Upper lobe of right lung (tissue), 1 donor: ENCODE results near the gene FAM216B. TPM values are rescaled to one million over a fixed set of nuclear protein-coding genes. Genes with fewer than 3 reads are reported as not detected.
"Not testable (repeated sequence)": the region's sequence is repeated elsewhere in the genome, so short reads cannot be mapped to it uniquely, and the experiment has no call there.

Experiments
- ATAC-seq: fragments of 200-7000 bp; cut with Tn5 transposase; one replicate; pipeline ENCODE4 v1.9.1; 2020; ENCODE audit warnings: mild to moderate bottlenecking, moderate library complexity
- DNase-seq: peaks from one replicate; pipeline ENCODE4 v3.0.0-alpha.2; 2020
- H3K27ac ChIP-seq: fragments of 200-600 bp; one replicate; pipeline ENCODE4 v1.8.0; 2022
- H3K27me3 ChIP-seq: fragments of 200-600 bp; one replicate; pipeline ENCODE4 v1.8.0; 2022; ENCODE audit warnings: mild to moderate bottlenecking
- H3K36me3 ChIP-seq: fragments of 200-600 bp; one replicate; pipeline ENCODE4 v1.8.0; 2022
- H3K4me1 ChIP-seq: fragments of 200-600 bp; one replicate; pipeline ENCODE4 v1.8.0; 2022
- H3K4me3 ChIP-seq: fragments of 200-600 bp; one replicate; pipeline ENCODE4 v1.8.0; 2022; ENCODE audit warnings: mild to moderate bottlenecking
- H3K9me3 ChIP-seq: fragments of 200-600 bp; one replicate; pipeline ENCODE4 v1.8.0; 2022
- CTCF ChIP-seq: fragments of 200-600 bp; IDR thresholded peaks from one replicate; pipeline ENCODE4 v1.8.0; 2022; ENCODE audit warnings: antibody characterized with exemption
- intact Hi-C: fragments of 100-400 bp; cut with DNase I; formaldehyde crosslinking; loops from one replicate; pipeline ENCODE4 v1.11.0; 2022
- total RNA-seq: library from RNA; stranded (reverse); fragmentation: NEBNext Ultra II Directional; extraction: Animal tissue kit (Norgen Biotek cat#: 25700); gene quantifications from one replicate; pipeline ENCODE4 v1.2.1, GENCODE V29; 2021
- donor health status: DM: no; HTN: yes; CAD: no; lungs with severe emphysema.

FAM216B gene
- total RNA-seq, 1 donor from 2014 or later = not detected

GRCh38 chr13:42816538-42816937, 35.2 kb downstream of the FAM216B start:
- Histone ChIP-seq H3K36me3 (no peaks in the 10 kb centered on the region), H3K27me3 (no peaks in the 10 kb centered on the region), H3K9me3 (no peaks in the 10 kb centered on the region), H3K4me1 (no peaks in the 10 kb centered on the region), H3K27ac (no peak overlapping the region), H3K4me3 (no peak overlapping the region)
- intact Hi-C loops = no loop called here
- ATAC-seq = no peak
- DNase-seq = no peak
- TF ChIP-seq CTCF = no peak

DNA sequence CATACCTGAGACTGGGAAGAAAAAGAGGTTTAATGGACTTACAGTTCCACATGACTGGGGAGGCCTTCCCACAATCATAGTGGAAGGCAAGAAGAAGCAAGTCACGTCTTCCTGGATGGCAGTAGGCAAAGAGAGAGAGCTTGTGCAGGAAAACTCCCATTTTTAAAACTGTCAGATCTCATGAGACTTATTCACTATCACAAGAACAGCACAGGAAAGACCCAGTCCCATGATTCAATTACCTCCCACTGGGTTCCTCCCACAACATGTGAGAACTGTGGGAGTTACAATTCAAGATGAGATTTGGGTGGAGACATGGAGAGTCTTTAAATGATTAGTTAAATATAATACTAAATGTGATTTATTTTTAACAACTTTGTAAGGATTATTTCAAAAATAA, 38.3 kb downstream of the FAM216B start:
- H3K27ac ChIP-seq, H3K4me1 ChIP-seq, intact Hi-C loops, H3K27me3 ChIP-seq, ATAC-seq, H3K9me3 ChIP-seq, H3K36me3 ChIP-seq, H3K4me3 ChIP-seq, DNase-seq: not testable (repeated sequence)

- intact Hi-C loops = no loop called here
- H3K27me3 ChIP-seq = no peaks in the 10 kb centered on the region
- H3K9me3 ChIP-seq = no peaks in the 10 kb centered on the region
- no peak overlapping the region for H3K4me3 ChIP-seq
- no peak for DNase-seq
- no peak for ATAC-seq
- H3K36me3 ChIP-seq = no peaks in the 10 kb centered on the region
- no peaks in the 10 kb centered on the region for H3K4me1 ChIP-seq
- TF ChIP-seq CTCF = no peak
- no peak overlapping the region for H3K27ac ChIP-seq
Observed at GRCh38 chr13:42820451-42820850, 39.1 kb downstream of the FAM216B start.

GRCh38 chr13:42821437-42821836, 40.1 kb downstream of the FAM216B start:
- Histone ChIP-seq H3K4me1 (no peaks in the 10 kb centered on the region), H3K36me3 (no peaks in the 10 kb centered on the region), H3K4me3 (no peak overlapping the region), H3K9me3 (no peaks in the 10 kb centered on the region), H3K27me3 (no peaks in the 10 kb centered on the region), H3K27ac (no peak overlapping the region)
- no peak for DNase-seq
- intact Hi-C loops = no loop called here
- no peak for TF ChIP-seq CTCF
- no peak for ATAC-seq

DNA sequence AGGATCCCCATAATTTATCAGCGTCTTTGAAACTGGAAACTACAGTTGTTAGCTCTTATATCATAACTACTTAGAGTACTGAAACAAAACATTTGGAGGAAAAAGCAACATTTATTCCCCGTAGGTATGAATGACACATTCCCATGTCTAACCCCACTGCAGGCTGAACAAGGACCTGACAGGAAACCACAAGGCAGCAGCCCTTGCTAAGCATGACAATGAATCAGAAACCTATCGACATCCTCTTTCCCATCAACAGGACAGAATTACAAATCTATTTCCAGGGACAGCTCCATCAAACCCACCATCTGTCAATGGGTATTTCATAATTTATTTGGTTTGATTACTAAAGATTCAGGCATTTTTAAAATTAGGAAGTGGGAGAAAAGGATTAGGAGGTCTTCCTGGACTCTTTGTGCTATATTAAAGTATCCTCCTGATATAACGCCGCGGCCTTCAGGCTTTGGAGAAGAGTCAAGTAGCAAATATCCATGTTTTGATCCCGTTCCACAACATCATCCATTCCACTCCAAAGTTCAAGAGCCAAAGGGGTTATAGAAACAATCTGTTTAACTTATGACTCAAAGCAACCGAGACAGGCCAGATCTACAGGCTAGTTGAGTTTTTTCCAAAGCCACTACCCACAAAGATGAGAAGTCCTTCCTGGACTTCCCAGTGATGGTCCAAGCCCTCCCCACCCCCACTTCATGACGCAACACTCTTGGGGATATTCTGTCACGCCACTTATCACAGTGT, 51.1 kb downstream of the FAM216B start:
- no peak overlapping the region for H3K27ac ChIP-seq
- intact Hi-C loops = no loop called here
- ATAC-seq (no peak), DNase-seq (no peak)
- no peaks in the 10 kb centered on the region for H3K27me3 ChIP-seq
- no peaks in the 10 kb centered on the region for H3K9me3 ChIP-seq
- TF ChIP-seq CTCF = no peak
- peaks cover 5% of the 10 kb centered on the region for H3K4me1 ChIP-seq
- H3K36me3 ChIP-seq = no peaks in the 10 kb centered on the region
- H3K4me3 ChIP-seq = no peak overlapping the region

DNA sequence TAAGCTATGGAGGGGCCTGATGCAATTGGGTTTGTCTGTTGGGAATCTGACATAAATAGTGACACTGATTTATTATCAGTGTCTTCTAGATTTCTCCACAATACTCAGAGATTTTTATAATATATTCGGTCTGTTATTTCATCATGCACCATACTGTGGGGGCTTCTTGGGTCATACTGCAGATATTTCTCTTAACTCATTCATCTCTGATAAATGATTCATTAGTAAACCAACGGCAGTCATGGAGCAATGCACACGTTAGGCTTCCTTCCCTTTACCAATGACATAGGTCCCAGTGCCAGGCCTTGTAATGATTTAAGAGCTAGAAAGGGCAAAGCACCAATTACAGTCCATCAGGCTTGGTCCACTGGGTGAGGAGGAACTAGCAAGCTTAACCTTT, 53.6 kb downstream of the FAM216B start:
- no peak overlapping the region for H3K27ac ChIP-seq
- no peaks in the 10 kb centered on the region for H3K36me3 ChIP-seq
- no peak for ATAC-seq
- H3K9me3 ChIP-seq = no peaks in the 10 kb centered on the region
- H3K27me3 ChIP-seq = no peaks in the 10 kb centered on the region
- no peak for TF ChIP-seq CTCF
- no peak overlapping the region for H3K4me3 ChIP-seq
- intact Hi-C loops = no loop called here
- peaks cover 5% of the 10 kb centered on the region for H3K4me1 ChIP-seq
- no peak for DNase-seq
